ENCODE results near the gene ZBTB21. TPM values are rescaled to one million over a fixed set of nuclear protein-coding genes. Genes with fewer than 3 reads are reported as not detected.
A peak's percentile ranks its signal among the peaks of the same experiment; 100 is the strongest.

Gene ZBTB21
- total and polyA plus RNA-seq, 9 of the 15 experiments (the other 6 are each of a cell fraction or from before 2014, with no cell fraction given), result 2.2 to 15.2 (median 8.7) TPM

DNA sequence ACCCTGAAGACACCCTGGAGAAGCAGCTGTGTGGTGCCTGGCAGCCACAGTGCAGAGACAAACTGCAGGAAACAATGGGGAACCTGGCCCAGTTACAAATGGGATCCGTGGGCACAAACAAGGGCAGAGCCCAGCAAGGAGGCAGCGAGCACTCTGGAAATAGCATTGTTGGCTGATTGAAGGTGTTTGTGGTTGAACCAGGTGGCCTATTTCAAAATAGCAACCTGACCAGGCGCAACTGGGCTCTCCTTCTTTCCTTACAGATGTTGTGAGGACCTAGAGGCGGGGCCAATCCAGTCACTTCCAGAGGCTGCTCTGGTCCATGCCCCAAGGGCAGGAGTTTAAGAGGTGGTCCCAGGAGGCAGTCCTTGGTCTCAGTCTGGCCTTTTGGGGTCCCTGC lies 21.7 kb upstream of the ZBTB21 start:
- Histone ChIP-seq H3K27ac (ENCODE audit: extremely low read depth, low read depth, low read length) (no peak overlapping the region), H3K9me3 (replicated peaks; ENCODE audit: control insufficient read depth, insufficient read depth, low read depth, low read length) (no peaks in the 10 kb centered on the region), H3K9me1 (ENCODE audit: control insufficient read depth, insufficient read depth, low read length) (no peaks in the 10 kb centered on the region), H3K79me2 (ENCODE audit: control insufficient read depth, insufficient read depth, low read length) (no peaks in the 10 kb centered on the region), H3K4me1 (replicated peaks in 1 of 2; ENCODE audit: control insufficient read depth in 2 of 2, insufficient read depth in 2 of 2, low read length in 2 of 2) (no peaks in the 10 kb centered on the region), H3K9ac (ENCODE audit: insufficient read depth in 1 of 2, low read depth in 2 of 2, low read length in 2 of 2) (0 out of 4 replicates have a peak overlapping the region, but pooled peaks of 1 of the 2 experiments have one; percentile 50), H3K4me3 (no peak overlapping the region), H3K36me3 (ENCODE audit: control insufficient read depth, insufficient read depth, low read length) (no peaks in the 10 kb centered on the region), H4K20me1 (replicated peaks; ENCODE audit: control insufficient read depth, insufficient read depth, low read length) (peaks cover 11% of the 10 kb centered on the region; the same call in 1 of the 2 replicates), H3K27me3 (ENCODE audit: control insufficient read depth in 2 of 2, insufficient read depth in 2 of 2, low read length in 2 of 2) (peaks cover 47 to 64% of the 10 kb centered on the region in 2 experiments), H3K4me2 (ENCODE audit: insufficient read depth, low read length) (no peak overlapping the region), H2AFZ (ENCODE audit: low read depth, low read length) (no peak overlapping the region)
- in situ Hi-C loops (cut with MboI), result no loop called here
- ChIA-PET POLR2A (interaction anchor here (0.6 to 1.4 kb wide), 3 partner anchors 14 to 244 kb away, joined by 3 to 4 read pairs (median 3); no protein-coding TSS in a partner anchor), CTCF (ENCODE audit: low intra/inter-chr PET ratio) (no interaction called here)
- no peak for DNase-seq (ENCODE audit: extremely low read depth in 1 of 4, low spot score in 3 of 4)
- no TSS peak for BruUV-seq (replicated peaks)
- 0% methylated on average over 4 of the region's 4 CpGs for WGBS (ENCODE audit: insufficient coverage, low coverage, missing lambda C conversion rate)
- TF ChIP-seq ZNF408 (CRISPR knock-in tag; IDR thresholded peaks at IDR 0.05; ENCODE audit: low read depth), result no peak
- TF ChIP-seq HNRNPH1 (optimal IDR thresholded peaks at IDR 0.05; ENCODE audit: low read depth, low read length), result no peak
- TF ChIP-seq FOXM1 (IDR thresholded peaks at IDR 0.05; ENCODE audit: low read depth), result no peak
- TF ChIP-seq FOXM1 (CRISPR knock-in tag; IDR thresholded peaks at IDR 0.05; ENCODE audit: low read depth), result no peak
- intact Hi-C loops (cut with micrococcal nuclease), result no loop called here
- FAIRE-seq, result no peak
- ATAC-seq, result no peak

DNA sequence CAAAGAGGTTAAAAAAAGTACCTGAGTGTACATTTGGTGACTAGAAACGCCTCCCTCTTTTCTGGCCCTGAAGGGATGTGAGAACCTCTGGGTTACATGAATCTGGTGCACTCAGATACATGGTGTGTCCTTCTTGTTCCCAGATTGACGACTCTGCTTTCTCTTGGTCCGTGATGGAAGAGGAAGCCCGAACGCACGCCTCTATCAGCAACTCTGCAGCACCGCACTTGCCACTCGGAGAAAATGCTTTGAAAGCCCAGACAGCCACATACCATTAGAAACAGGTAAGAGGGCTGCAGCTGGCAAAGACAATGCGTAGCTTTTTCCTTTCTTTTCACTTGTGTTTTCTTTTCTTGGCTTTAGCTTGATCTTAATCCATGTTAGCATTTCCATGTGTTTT lies 21.1 kb upstream of the ZBTB21 start:
- intact Hi-C loops (cut with micrococcal nuclease), result no loop called here
- H3K4me1 ChIP-seq (replicated peaks in 1 of 2; ENCODE audit: control insufficient read depth in 2 of 2, insufficient read depth in 2 of 2, low read length in 2 of 2), result no peaks in the 10 kb centered on the region
- CTCF ChIA-PET (ENCODE audit: low intra/inter-chr PET ratio), result no interaction called here

More for the DNA sequence above, 21.1 kb upstream of the ZBTB21 start:
- peaks cover 13% of the 10 kb centered on the region; the same call in 1 of the 2 replicates for H4K20me1 ChIP-seq (replicated peaks; ENCODE audit: control insufficient read depth, insufficient read depth, low read length)
- in situ Hi-C loops (cut with MboI), result no loop called here
- 0% methylated on average over 9 of the region's 9 CpGs for WGBS (ENCODE audit: insufficient coverage, low coverage, missing lambda C conversion rate)
- no peak for FAIRE-seq
- POLR2A ChIA-PET, result interaction anchor here (0.7 to 1.4 kb wide), 2 partner anchors 15 to 70 kb away, joined by 4 read pairs; no protein-coding TSS in a partner anchor
- no peak for TF ChIP-seq MTF1 (CRISPR knock-in tag; IDR thresholded peaks at IDR 0.05; ENCODE audit: borderline replicate concordance)
- no peak for TF ChIP-seq ETS2 (tag; IDR thresholded peaks at IDR 0.05; ENCODE audit: borderline replicate concordance, poor library complexity, severe bottlenecking)
- no peak for TF ChIP-seq ZSCAN32 (CRISPR knock-in tag; IDR thresholded peaks at IDR 0.05)
- TF ChIP-seq ESRRB (CRISPR knock-in tag; IDR thresholded peaks at IDR 0.05; ENCODE audit: borderline replicate concordance), result no peak
- TF ChIP-seq IRF2 (CRISPR knock-in tag; IDR thresholded peaks at IDR 0.05), result no peak
- TF ChIP-seq, protein P1, sequence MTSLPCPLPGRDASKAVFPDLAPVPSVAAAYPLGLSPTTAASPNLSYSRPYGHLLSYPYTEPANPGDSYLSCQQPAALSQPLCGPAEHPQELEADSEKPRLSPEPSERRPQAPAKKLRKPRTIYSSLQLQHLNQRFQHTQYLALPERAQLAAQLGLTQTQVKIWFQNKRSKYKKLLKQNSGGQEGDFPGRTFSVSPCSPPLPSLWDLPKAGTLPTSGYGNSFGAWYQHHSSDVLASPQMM (CRISPR knock-in tag; IDR thresholded peaks at IDR 0.05), result no peak
- no peak for TF ChIP-seq SAFB2 (IDR thresholded peaks at IDR 0.05; ENCODE audit: borderline replicate concordance, low read depth, low read length, severe bottlenecking)
- no peaks in the 10 kb centered on the region for H3K36me3 ChIP-seq (ENCODE audit: control insufficient read depth, insufficient read depth, low read length)
- no peak overlapping the region for H3K4me2 ChIP-seq (ENCODE audit: insufficient read depth, low read length)
- no peak overlapping the region for H3K4me3 ChIP-seq
- ATAC-seq, result no peak
- H3K9me3 ChIP-seq (replicated peaks; ENCODE audit: control insufficient read depth, insufficient read depth, low read depth, low read length), result no peaks in the 10 kb centered on the region
- BruUV-seq (replicated peaks), result no TSS peak
- H3K27ac ChIP-seq (ENCODE audit: extremely low read depth, low read depth, low read length), result no peak overlapping the region
- no peaks in the 10 kb centered on the region for H3K79me2 ChIP-seq (ENCODE audit: control insufficient read depth, insufficient read depth, low read length)
- no peaks in the 10 kb centered on the region for H3K9me1 ChIP-seq (ENCODE audit: control insufficient read depth, insufficient read depth, low read length)
- no peak for DNase-seq (ENCODE audit: extremely low read depth in 1 of 4, low spot score in 3 of 4)
- no peak overlapping the region for H3K9ac ChIP-seq (ENCODE audit: insufficient read depth in 1 of 2, low read depth in 2 of 2, low read length in 2 of 2)
- peaks cover 49 to 70% of the 10 kb centered on the region in 2 experiments for H3K27me3 ChIP-seq (ENCODE audit: control insufficient read depth in 2 of 2, insufficient read depth in 2 of 2, low read length in 2 of 2)
- no peak overlapping the region for H2AFZ ChIP-seq (ENCODE audit: low read depth, low read length)

Measured in K562 (cell line).